ENCODE data around the gene BAHCC1. TPM values are rescaled to one million over a fixed set of nuclear protein-coding genes. Genes with fewer than 3 reads are reported as not detected.

Gene BAHCC1
- total and polyA plus RNA-seq, 9 of the 15 experiments (the other 6 are each of a cell fraction or from before 2014, with no cell fraction given) = 0.14 to 26.9 (median 5.0) TPM

- TF ChIP-seq FIP1L1 (IDR thresholded peaks at IDR 0.05; ENCODE audit: low read depth, low read length, poor library complexity, severe bottlenecking) (no peak), ZNF695 (CRISPR knock-in tag; IDR thresholded peaks at IDR 0.05) (no peak)
Observed at GRCh38 chr17:81379523-81379942, 15.7 kb upstream of the BAHCC1 start (continued).

- H3K4me3 ChIP-seq = no peak overlapping the region
- no TSS peak for BruUV-seq (replicated peaks)
- no peaks in the 10 kb centered on the region for H3K36me3 ChIP-seq (ENCODE audit: control insufficient read depth, insufficient read depth, low read length)
- WGBS (ENCODE audit: insufficient coverage, low coverage, missing lambda C conversion rate) = 52% methylated on average over 3 of the region's 6 CpGs
- H3K27ac ChIP-seq (ENCODE audit: extremely low read depth, low read depth, low read length) = no peak overlapping the region
- in situ Hi-C loops (cut with MboI) = no loop called here
- POLR2A ChIA-PET = interaction anchor here (1.2 to 1.4 kb wide), 2 partner anchors 12 to 15 kb away, joined by 3 to 6 read pairs; no protein-coding TSS in a partner anchor
- FAIRE-seq = no peak
- H3K9me1 ChIP-seq (ENCODE audit: control insufficient read depth, insufficient read depth, low read length) = no peaks in the 10 kb centered on the region
- H3K27me3 ChIP-seq (ENCODE audit: control insufficient read depth in 2 of 2, insufficient read depth in 2 of 2, low read length in 2 of 2) = no peaks in the 10 kb centered on the region
- no peak overlapping the region for H3K4me2 ChIP-seq (ENCODE audit: insufficient read depth, low read length)
- DNase-seq (ENCODE audit: extremely low read depth in 1 of 4, low spot score in 3 of 4) = no peak
- ATAC-seq = no peak
- intact Hi-C loops (cut with micrococcal nuclease) = no loop called here
- H2AFZ ChIP-seq (ENCODE audit: low read depth, low read length) = no peak overlapping the region
- no peaks in the 10 kb centered on the region for H3K9me3 ChIP-seq (replicated peaks; ENCODE audit: control insufficient read depth, insufficient read depth, low read depth, low read length)
- H4K20me1 ChIP-seq (replicated peaks; ENCODE audit: control insufficient read depth, insufficient read depth, low read length) = no peaks in the 10 kb centered on the region
- no peaks in the 10 kb centered on the region for H3K79me2 ChIP-seq (ENCODE audit: control insufficient read depth, insufficient read depth, low read length)
- TF ChIP-seq PYGO2 (tag; IDR thresholded peaks at IDR 0.05) = no peak
- no peak for TF ChIP-seq NKRF (IDR thresholded peaks at IDR 0.05; ENCODE audit: borderline replicate concordance)
- no peak for TF ChIP-seq ZNF23 (CRISPR knock-in tag; IDR thresholded peaks at IDR 0.05)
- no peak for TF ChIP-seq ZBTB2 (IDR thresholded peaks at IDR 0.05)
- no peak for TF ChIP-seq TSC22D4 (tag; IDR thresholded peaks at IDR 0.05)
- TF ChIP-seq GATA2 (CRISPR knock-in tag; IDR thresholded peaks at IDR 0.05) = no peak
- no peak for TF ChIP-seq RBM17 (IDR thresholded peaks at IDR 0.05; ENCODE audit: borderline replicate concordance, low read depth, low read length)
- TF ChIP-seq ZFP36 (IDR thresholded peaks at IDR 0.05; ENCODE audit: low read depth, low read length, partially characterized antibody) = peak; percentile 82
- TF ChIP-seq SMARCA5 (IDR thresholded peaks at IDR 0.05) = 0 out of 2 replicates have a peak, but pooled peaks have one; percentile 30
- peak; percentile 18; the same call in 1 of the 2 replicates for TF ChIP-seq TFAP4 (CRISPR knock-in tag; IDR thresholded peaks at IDR 0.05; ENCODE audit: borderline replicate concordance)
- TF ChIP-seq PTBP1 (IDR thresholded peaks at IDR 0.05; ENCODE audit: low read depth, low read length) = 0 out of 2 replicates have a peak, but pooled peaks have one; percentile 49
- no peak overlapping the region for H3K9ac ChIP-seq (ENCODE audit: insufficient read depth in 1 of 2, low read depth in 2 of 2, low read length in 2 of 2)
- CTCF ChIA-PET (ENCODE audit: low intra/inter-chr PET ratio) = no interaction called here
- H3K4me1 ChIP-seq (replicated peaks in 1 of 2; ENCODE audit: control insufficient read depth in 2 of 2, insufficient read depth in 2 of 2, low read length in 2 of 2) = peaks cover 0 to 39% of the 10 kb centered on the region in 2 experiments; a peak in 2 of 5 replicates
Observed at GRCh38 chr17:81380131-81380530, 15.1 kb upstream of the BAHCC1 start.
